Large intestine (tissue), 3 donors: Measurements from ENCODE around the gene MGAT4B. TPM values are rescaled to one million over a fixed set of nuclear protein-coding genes. Genes with fewer than 3 reads are reported as not detected.

Source experiments
- DNase-seq, 2 donors: peaks; one replicate each; pipeline versions ENCODE4 v3.0.0 to v3.0.0-alpha.2; 2013
- H3K27ac ChIP-seq: one replicate; pipeline ENCODE4 v1.5.1; 2013; ENCODE audit warnings: low read length
- H3K27me3 ChIP-seq: 2 replicates; pipeline ENCODE4 v1.6.1; 2013; ENCODE audit warnings: low read length; ENCODE audit not compliant: control insufficient read depth, insufficient read depth
- H3K36me3 ChIP-seq: 2 replicates; pipeline ENCODE4 v1.6.1; 2013; ENCODE audit warnings: low read length; ENCODE audit not compliant: control insufficient read depth, insufficient read depth
- H3K4me1 ChIP-seq: one replicate; pipeline ENCODE4 v1.6.1; 2013; ENCODE audit warnings: low read length; ENCODE audit not compliant: control insufficient read depth, insufficient read depth
- H3K4me3 ChIP-seq: one replicate; pipeline ENCODE4 v1.5.1; 2013; ENCODE audit warnings: low read length
- H3K9me3 ChIP-seq: one replicate; pipeline ENCODE4 v1.6.1; 2013; ENCODE audit warnings: mild to moderate bottlenecking, low read depth, low read length, moderate library complexity; ENCODE audit not compliant: control insufficient read depth
- WGBS: methylation state at CpG from one replicate; pipeline ENCODE4 v1.1.5; 2013; ENCODE audit warnings: low lambda C conversion rate; ENCODE audit not compliant: insufficient coverage; 5-methylcytosine and 5-hydroxymethylcytosine counted together
- polyA plus RNA-seq: library from polyadenylated mRNA; unstranded; fragments of 120-200 nt; gene quantifications from one replicate; pipeline ENCODE4 v1.2.1, GENCODE V29; 2013

MGAT4B gene
- polyA plus RNA-seq, 1 donor: 185 TPM

GRCh38 chr5:179759581-179760551, 46.8 kb downstream of the MGAT4B start:
- 100% methylated on average over 1 of the region's 9 CpGs for WGBS
- Histone ChIP-seq H3K4me3 (no peak overlapping the region), H3K36me3 (peaks cover 3% of the 10 kb centered on the region), H3K27ac (no peak overlapping the region), H3K4me1 (peaks cover 19% of the 10 kb centered on the region), H3K27me3 (no peaks in the 10 kb centered on the region), H3K9me3 (no peaks in the 10 kb centered on the region)
- no peak for DNase-seq

- peaks cover 3% of the 10 kb centered on the region for H3K36me3 ChIP-seq
- no peak overlapping the region for H3K4me3 ChIP-seq
- H3K27me3 ChIP-seq: no peaks in the 10 kb centered on the region
- DNase-seq: no peak
- 80% methylated on average over 1 of the region's 8 CpGs for WGBS
- H3K9me3 ChIP-seq: no peaks in the 10 kb centered on the region
- peaks cover 25% of the 10 kb centered on the region for H3K4me1 ChIP-seq
- no peak overlapping the region for H3K27ac ChIP-seq
Observed at GRCh38 chr5:179758955-179759354, 47.7 kb downstream of the MGAT4B start.

GRCh38 chr5:179755022-179755421, 51.6 kb downstream of the MGAT4B start:
- DNase-seq: peak; percentile 34 to 61
- peaks cover 6% of the 10 kb centered on the region for H3K4me1 ChIP-seq
- WGBS: no CpG with 5 or more reads among the region's 2 CpGs
- no peak overlapping the region for H3K4me3 ChIP-seq
- no peaks in the 10 kb centered on the region for H3K27me3 ChIP-seq
- H3K36me3 ChIP-seq: peaks cover 3% of the 10 kb centered on the region
- H3K9me3 ChIP-seq: no peaks in the 10 kb centered on the region
- no peak overlapping the region for H3K27ac ChIP-seq

GRCh38 chr5:179753971-179754370, 52.7 kb downstream of the MGAT4B start:
- 100% methylated on average over 2 of the region's 5 CpGs for WGBS
- Histone ChIP-seq H3K36me3 (peaks cover 7% of the 10 kb centered on the region), H3K4me3 (no peak overlapping the region), H3K27me3 (no peaks in the 10 kb centered on the region), H3K9me3 (no peaks in the 10 kb centered on the region), H3K4me1 (peaks cover 6% of the 10 kb centered on the region), H3K27ac (no peak overlapping the region)
- no peak for DNase-seq

GRCh38 chr5:179749857-179750508, 56.7 kb downstream of the MGAT4B start:
- WGBS: no CpG with 5 or more reads among the region's 8 CpGs
- peaks cover 7% of the 10 kb centered on the region for H3K36me3 ChIP-seq
- H3K4me3 ChIP-seq: no peak overlapping the region
- H3K27ac ChIP-seq: no peak overlapping the region
- H3K27me3 ChIP-seq: no peaks in the 10 kb centered on the region
- H3K9me3 ChIP-seq: no peaks in the 10 kb centered on the region
- peaks cover 6% of the 10 kb centered on the region for H3K4me1 ChIP-seq
- DNase-seq: no peak

GRCh38 chr5:179747811-179748210, 58.9 kb downstream of the MGAT4B start:
- no peak for DNase-seq
- Histone ChIP-seq H3K36me3 (peaks cover 7% of the 10 kb centered on the region), H3K9me3 (no peaks in the 10 kb centered on the region), H3K4me3 (no peak overlapping the region), H3K27ac (no peak overlapping the region), H3K4me1 (no peaks in the 10 kb centered on the region), H3K27me3 (no peaks in the 10 kb centered on the region)
- 88% methylated on average over 2 of the region's 3 CpGs for WGBS

Other genes starting within 250 kb of the MGAT4B start
- gene HNRNPH1, start 183.2 kb downstream of the MGAT4B start, polyA plus RNA-seq: 1,181 TPM
- gene CBY3, start 125.8 kb downstream of the MGAT4B start, polyA plus RNA-seq: 1.2 TPM
- gene CANX, start 107.9 kb downstream of the MGAT4B start, polyA plus RNA-seq: 473 TPM
- 29.9 TPM for gene MAML1, start 74.0 kb downstream of the MGAT4B start, polyA plus RNA-seq
- gene LTC4S, start 12.9 kb downstream of the MGAT4B start, polyA plus RNA-seq: 2.9 TPM
- 165 TPM for gene SQSTM1, start 14.0 kb upstream of the MGAT4B start, polyA plus RNA-seq
- gene MRNIP, start 52.0 kb upstream of the MGAT4B start, polyA plus RNA-seq: 39.4 TPM
- gene TBC1D9B, start 101.0 kb upstream of the MGAT4B start, polyA plus RNA-seq: 83.0 TPM